ENCODE results near the gene FXYD5.

FXYD5 gene

DNA sequence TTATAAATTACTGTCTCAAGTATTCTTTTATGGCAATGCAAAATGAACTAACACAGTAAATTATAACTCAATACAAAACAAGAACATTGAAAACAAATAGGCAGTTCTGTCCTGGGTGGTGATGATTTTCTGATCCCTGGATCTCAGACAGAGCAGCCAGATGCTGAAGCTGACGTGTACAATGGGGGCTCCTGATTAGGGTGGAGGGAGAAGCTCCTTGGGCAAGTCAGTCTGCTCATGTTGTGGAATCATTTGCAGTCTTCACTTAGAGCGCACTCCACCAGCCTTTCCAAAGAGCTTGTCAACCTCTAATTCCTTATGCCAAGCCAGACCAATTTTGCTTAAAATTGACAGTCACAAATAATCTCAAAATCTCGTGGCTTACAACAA, 21.6 kb downstream of the FXYD5 start:
- Histone ChIP-seq H3K4me2 (ENCODE audit: low read length) (no peak overlapping the region), H3K79me2 (ENCODE audit: control insufficient read depth, low read length) (no peaks in the 10 kb centered on the region), H3K9me2 (replicated peaks; ENCODE audit: control insufficient read depth, low read length) (no peaks in the 10 kb centered on the region), H3K9me3 (ENCODE audit: control insufficient read depth, insufficient read depth, low read length) (peaks cover 9% of the 10 kb centered on the region), H3F3A (ENCODE audit: control insufficient read depth, insufficient read depth) (no peaks in the 10 kb centered on the region; the same call in 1 of the 2 replicates), H3K27me3 (ENCODE audit: control insufficient read depth, low read length) (no peaks in the 10 kb centered on the region), H3K36me3 (ENCODE audit: control insufficient read depth, low read length) (no peaks in the 10 kb centered on the region), H3K4me1 (ENCODE audit: control insufficient read depth, low read length) (peaks cover 12% of the 10 kb centered on the region), H4K20me1 (ENCODE audit: control insufficient read depth, insufficient read depth, low read depth, low read length) (no peaks in the 10 kb centered on the region), H3K27ac (ENCODE audit: low read depth, low read length) (no peak overlapping the region), H3K4me3 (ENCODE audit: low read length) (no peak overlapping the region)
- TF ChIP-seq EZH2phosphoT487 (IDR thresholded peaks at IDR 0.05; ENCODE audit: borderline replicate concordance, low read length), result no peak
- TF ChIP-seq, protein P1, sequence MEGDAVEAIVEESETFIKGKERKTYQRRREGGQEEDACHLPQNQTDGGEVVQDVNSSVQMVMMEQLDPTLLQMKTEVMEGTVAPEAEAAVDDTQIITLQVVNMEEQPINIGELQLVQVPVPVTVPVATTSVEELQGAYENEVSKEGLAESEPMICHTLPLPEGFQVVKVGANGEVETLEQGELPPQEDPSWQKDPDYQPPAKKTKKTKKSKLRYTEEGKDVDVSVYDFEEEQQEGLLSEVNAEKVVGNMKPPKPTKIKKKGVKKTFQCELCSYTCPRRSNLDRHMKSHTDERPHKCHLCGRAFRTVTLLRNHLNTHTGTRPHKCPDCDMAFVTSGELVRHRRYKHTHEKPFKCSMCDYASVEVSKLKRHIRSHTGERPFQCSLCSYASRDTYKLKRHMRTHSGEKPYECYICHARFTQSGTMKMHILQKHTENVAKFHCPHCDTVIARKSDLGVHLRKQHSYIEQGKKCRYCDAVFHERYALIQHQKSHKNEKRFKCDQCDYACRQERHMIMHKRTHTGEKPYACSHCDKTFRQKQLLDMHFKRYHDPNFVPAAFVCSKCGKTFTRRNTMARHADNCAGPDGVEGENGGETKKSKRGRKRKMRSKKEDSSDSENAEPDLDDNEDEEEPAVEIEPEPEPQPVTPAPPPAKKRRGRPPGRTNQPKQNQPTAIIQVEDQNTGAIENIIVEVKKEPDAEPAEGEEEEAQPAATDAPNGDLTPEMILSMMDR (IDR thresholded peaks at IDR 0.05; ENCODE audit: low read depth, low read length, poor library complexity, severe bottlenecking), result no peak

DNA sequence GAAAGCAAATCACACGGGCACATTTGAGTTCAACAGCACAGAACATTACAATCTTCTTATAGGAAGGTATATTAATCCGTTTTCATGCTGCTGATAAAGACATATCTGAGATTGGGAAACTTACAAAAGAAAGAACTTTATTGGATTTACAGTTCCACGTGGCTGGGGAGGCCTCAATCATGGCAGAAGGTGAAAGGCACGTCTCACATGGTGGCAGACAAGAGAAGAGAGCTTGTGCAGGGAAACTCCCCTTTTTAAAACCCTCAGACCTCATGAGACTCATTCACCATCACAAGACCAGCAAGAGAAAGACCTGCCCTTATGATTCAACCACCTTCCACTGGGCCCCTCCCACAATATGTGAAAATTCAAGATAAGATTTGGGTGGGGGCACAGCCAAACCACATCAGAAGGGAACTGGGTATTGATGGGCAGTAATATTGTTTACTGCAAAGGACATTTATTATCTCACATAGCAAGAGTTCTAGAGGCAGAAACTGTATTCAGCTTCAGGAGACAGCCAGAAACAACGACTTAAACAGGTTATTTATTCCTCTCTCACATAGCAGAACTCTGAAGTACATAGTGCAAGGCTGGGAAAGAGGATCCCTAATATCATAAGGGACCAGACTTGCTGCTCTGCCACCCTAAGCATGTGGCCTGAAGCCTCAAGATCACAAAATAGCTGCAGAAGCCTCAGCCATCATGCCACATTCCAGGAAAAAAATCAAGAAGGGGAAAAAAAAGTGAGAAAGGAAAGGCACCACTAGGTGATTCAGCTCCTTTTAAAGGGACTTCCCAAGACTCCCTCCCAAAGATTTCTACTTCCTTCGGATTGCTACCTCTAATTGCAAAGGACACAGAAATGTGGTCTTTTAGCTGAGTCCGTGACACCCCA, 23.1 kb downstream of the FXYD5 start:
- H3K4me2 ChIP-seq (ENCODE audit: low read length), result no peak overlapping the region
- no peak overlapping the region for H3K4me3 ChIP-seq (ENCODE audit: low read length)
- H3K9me2 ChIP-seq (replicated peaks; ENCODE audit: control insufficient read depth, low read length), result no peaks in the 10 kb centered on the region
- H3K27me3 ChIP-seq (ENCODE audit: control insufficient read depth, low read length), result peaks cover under 1% of the 10 kb centered on the region; the same call in 1 of the 2 replicates
- H3K27ac ChIP-seq (ENCODE audit: low read depth, low read length), result no peak overlapping the region
- no peaks in the 10 kb centered on the region for H3K36me3 ChIP-seq (ENCODE audit: control insufficient read depth, low read length)
- no peaks in the 10 kb centered on the region for H3F3A ChIP-seq (ENCODE audit: control insufficient read depth, insufficient read depth)
- no peaks in the 10 kb centered on the region for H4K20me1 ChIP-seq (ENCODE audit: control insufficient read depth, insufficient read depth, low read depth, low read length)
- TF ChIP-seq EZH2phosphoT487 (IDR thresholded peaks at IDR 0.05; ENCODE audit: borderline replicate concordance, low read length), result no peak
- TF ChIP-seq, protein P1 (IDR thresholded peaks at IDR 0.05; ENCODE audit: low read depth, low read length, poor library complexity, severe bottlenecking), result no peak
- H3K4me1 ChIP-seq (ENCODE audit: control insufficient read depth, low read length), result no peaks in the 10 kb centered on the region
- H3K9me3 ChIP-seq (ENCODE audit: control insufficient read depth, insufficient read depth, low read length), result peaks cover 9% of the 10 kb centered on the region
- no peaks in the 10 kb centered on the region for H3K79me2 ChIP-seq (ENCODE audit: control insufficient read depth, low read length)

DNA sequence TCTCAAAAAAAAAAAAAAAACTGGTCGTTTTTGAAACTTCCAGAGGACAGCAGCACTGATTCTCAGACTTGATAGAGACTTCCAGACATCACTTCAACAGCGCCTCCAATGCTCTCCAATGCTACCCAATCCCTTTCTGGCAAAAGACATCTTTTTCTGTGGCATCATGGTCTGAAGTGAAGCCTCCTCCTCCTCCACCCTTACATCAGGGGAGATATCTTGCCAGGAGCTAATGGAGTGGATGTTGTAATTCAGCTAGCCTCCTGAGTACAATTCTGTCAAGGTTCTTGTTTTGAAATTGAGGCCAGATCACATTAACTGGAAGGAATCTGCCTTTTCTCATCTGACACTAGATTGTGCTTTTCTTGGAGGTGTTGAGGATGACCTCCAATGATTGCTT, 24.2 kb downstream of the FXYD5 start:
- Histone ChIP-seq H3K4me3 (ENCODE audit: low read length) (no peak overlapping the region), H3K4me1 (ENCODE audit: control insufficient read depth, low read length) (no peaks in the 10 kb centered on the region), H3K79me2 (ENCODE audit: control insufficient read depth, low read length) (no peaks in the 10 kb centered on the region), H3K27ac (ENCODE audit: low read depth, low read length) (no peak overlapping the region), H3F3A (ENCODE audit: control insufficient read depth, insufficient read depth) (no peaks in the 10 kb centered on the region), H3K4me2 (ENCODE audit: low read length) (no peak overlapping the region), H3K36me3 (ENCODE audit: control insufficient read depth, low read length) (no peaks in the 10 kb centered on the region), H4K20me1 (ENCODE audit: control insufficient read depth, insufficient read depth, low read depth, low read length) (no peaks in the 10 kb centered on the region), H3K27me3 (ENCODE audit: control insufficient read depth, low read length) (peaks cover 2% of the 10 kb centered on the region; the same call in 1 of the 2 replicates), H3K9me2 (replicated peaks; ENCODE audit: control insufficient read depth, low read length) (no peaks in the 10 kb centered on the region), H3K9me3 (ENCODE audit: control insufficient read depth, insufficient read depth, low read length) (peaks cover 9% of the 10 kb centered on the region)
- no peak for TF ChIP-seq EZH2phosphoT487 (IDR thresholded peaks at IDR 0.05; ENCODE audit: borderline replicate concordance, low read length)
- TF ChIP-seq, protein P1 (IDR thresholded peaks at IDR 0.05; ENCODE audit: low read depth, low read length, poor library complexity, severe bottlenecking), result no peak
